Trophoblast cell (in vitro differentiated cells and primary cell): Measurements from ENCODE around the gene SKAP1.
A peak's percentile ranks its signal among the peaks of the same experiment; 100 is the strongest.
"Not testable (repeated sequence)": the region's sequence is repeated elsewhere in the genome, so short reads cannot be mapped to it uniquely, and the experiment has no call there.

Experiments
- DNase-seq, 2 donors: peaks; one replicate each; pipeline ENCODE4 v3.0.0-alpha.2; 2016
- H2AFZ ChIP-seq: 2 replicates; pipeline ENCODE4 v1.6.1; 2013; ENCODE audit warnings: low read length, moderate library complexity, mild to moderate bottlenecking; ENCODE audit not compliant: insufficient read depth, poor library complexity
- H2AK5ac ChIP-seq: 2 replicates; pipeline ENCODE4 v1.6.1; 2013; ENCODE audit warnings: mild to moderate bottlenecking, low read length
- H2BK120ac ChIP-seq: 2 replicates; pipeline ENCODE4 v1.6.1; 2013; ENCODE audit warnings: low read length, mild to moderate bottlenecking, moderate library complexity; ENCODE audit not compliant: insufficient read depth, poor library complexity
- H2BK12ac ChIP-seq: 2 replicates; pipeline ENCODE4 v1.6.1; 2013; ENCODE audit warnings: mild to moderate bottlenecking, low read length, moderate library complexity
- H2BK5ac ChIP-seq: 2 replicates; pipeline ENCODE4 v1.6.1; 2013; ENCODE audit warnings: low read length, low read depth, moderate library complexity, mild to moderate bottlenecking; ENCODE audit not compliant: poor library complexity
- H3K14ac ChIP-seq: 2 replicates; pipeline ENCODE4 v1.6.1; 2013; ENCODE audit warnings: mild to moderate bottlenecking, low read length
- H3K18ac ChIP-seq: 2 replicates; pipeline ENCODE4 v1.6.1; 2013; ENCODE audit warnings: mild to moderate bottlenecking, low read length
- H3K23ac ChIP-seq: 2 replicates; pipeline ENCODE4 v1.6.1; 2013; ENCODE audit warnings: low read length
- H3K27ac ChIP-seq: 2 replicates; pipeline ENCODE4 v1.5.1; 2013; ENCODE audit warnings: low read depth, mild to moderate bottlenecking, inconsistent platforms, low read length, moderate library complexity
- H3K27me3 ChIP-seq: 2 replicates; pipeline ENCODE4 v1.6.1; 2013; ENCODE audit warnings: inconsistent platforms, mild to moderate bottlenecking, low read length, moderate library complexity; ENCODE audit not compliant: insufficient read depth
- H3K36me3 ChIP-seq, 2 experiments: 1 replicate in 1 of 2; 2 replicates in 1 of 2; pipeline ENCODE4 v1.6.1; 2013; ENCODE audit warnings: low read length in 2 of 2, mild to moderate bottlenecking in 2 of 2, moderate library complexity in 1 of 2; ENCODE audit not compliant: insufficient read depth in 2 of 2, control insufficient read depth in 1 of 2
- H3K4ac ChIP-seq: 2 replicates; pipeline ENCODE4 v1.6.1; 2013; ENCODE audit warnings: low read depth, mild to moderate bottlenecking, low read length, moderate library complexity
- H3K4me1 ChIP-seq, 2 experiments: 1 replicate in 1 of 2; 2 replicates in 1 of 2; pipeline ENCODE4 v1.6.1; 2013; ENCODE audit warnings: low read length in 2 of 2, mild to moderate bottlenecking in 2 of 2, moderate library complexity in 1 of 2; ENCODE audit not compliant: insufficient read depth in 2 of 2, control insufficient read depth in 1 of 2
- H3K4me2 ChIP-seq: 2 replicates; pipeline ENCODE4 v1.6.1; 2013; ENCODE audit warnings: inconsistent platforms, mild to moderate bottlenecking, low read length, moderate library complexity
- H3K4me3 ChIP-seq: 2 replicates; pipeline ENCODE4 v1.5.1; 2013; ENCODE audit warnings: mild to moderate bottlenecking, low read depth, low read length, inconsistent platforms
- H3K79me1 ChIP-seq: one replicate; pipeline ENCODE4 v1.6.1; 2013; ENCODE audit warnings: low read length
- H3K79me2 ChIP-seq: 2 replicates; pipeline ENCODE4 v1.6.1; 2013; ENCODE audit warnings: low read length, mild to moderate bottlenecking; ENCODE audit not compliant: control insufficient read depth, insufficient read depth, poor library complexity
- H3K9ac ChIP-seq: 2 replicates; pipeline ENCODE4 v1.6.1; 2013; ENCODE audit warnings: mild to moderate bottlenecking, low read length
- H3K9me3 ChIP-seq: 2 replicates; pipeline ENCODE4 v1.6.1; 2013; ENCODE audit warnings: low read depth, mild to moderate bottlenecking, control low read depth, inconsistent platforms, low read length; ENCODE audit not compliant: insufficient read depth
- H4K12ac ChIP-seq: 2 replicates; pipeline ENCODE4 v1.6.1; 2013; ENCODE audit warnings: low read depth, mild to moderate bottlenecking, low read length, moderate library complexity
- H4K8ac ChIP-seq: 2 replicates; pipeline ENCODE4 v1.6.1; 2013; ENCODE audit warnings: low read depth, mild to moderate bottlenecking, low read length, moderate library complexity
- H4K91ac ChIP-seq: one replicate; pipeline ENCODE4 v1.6.1; 2013; ENCODE audit warnings: low read depth, mild to moderate bottlenecking, low read length, moderate library complexity
- WGBS: extraction: QIAGEN DNeasy Blood & Tissue Kit; methylation state at CpG from one replicate; pipeline ENCODE4 v1.1.7; 2013; ENCODE audit warnings: missing lambda C conversion rate; ENCODE audit not compliant: insufficient read length, insufficient coverage; ENCODE audit errors: extremely low coverage; 5-methylcytosine and 5-hydroxymethylcytosine counted together

The SKAP1 gene

GRCh38 chr17:48247038-48247437 is 183.0 kb downstream of the SKAP1 start:
- H3K18ac ChIP-seq: no peak overlapping the region
- no peak for DNase-seq
- no peak overlapping the region for H3K9ac ChIP-seq
- H3K27ac ChIP-seq: no peak overlapping the region
- no peak overlapping the region for H2AK5ac ChIP-seq
- H4K91ac ChIP-seq: no peak overlapping the region
- no peak overlapping the region for H2BK12ac ChIP-seq
- no peak overlapping the region for H3K4ac ChIP-seq
- no peak overlapping the region for H4K8ac ChIP-seq
- H3K79me2 ChIP-seq: no peaks in the 10 kb centered on the region
- no peaks in the 10 kb centered on the region for H3K9me3 ChIP-seq
- H3K4me3 ChIP-seq: no peak overlapping the region
- H3K27me3 ChIP-seq: no peaks in the 10 kb centered on the region
- WGBS: no CpG with 5 or more reads among the region's 1 CpG
- H3K4me1 ChIP-seq: peaks cover 3 to 4% of the 10 kb centered on the region in 2 experiments
- no peak overlapping the region for H3K14ac ChIP-seq
- H2AFZ ChIP-seq: no peak overlapping the region
- no peak overlapping the region for H4K12ac ChIP-seq
- no peak overlapping the region for H2BK120ac ChIP-seq
- H3K4me2 ChIP-seq: no peak overlapping the region
- H3K79me1 ChIP-seq: no peaks in the 10 kb centered on the region
- no peaks in the 10 kb centered on the region for H3K36me3 ChIP-seq
- no peak overlapping the region for H2BK5ac ChIP-seq
- no peak overlapping the region for H3K23ac ChIP-seq

DNA sequence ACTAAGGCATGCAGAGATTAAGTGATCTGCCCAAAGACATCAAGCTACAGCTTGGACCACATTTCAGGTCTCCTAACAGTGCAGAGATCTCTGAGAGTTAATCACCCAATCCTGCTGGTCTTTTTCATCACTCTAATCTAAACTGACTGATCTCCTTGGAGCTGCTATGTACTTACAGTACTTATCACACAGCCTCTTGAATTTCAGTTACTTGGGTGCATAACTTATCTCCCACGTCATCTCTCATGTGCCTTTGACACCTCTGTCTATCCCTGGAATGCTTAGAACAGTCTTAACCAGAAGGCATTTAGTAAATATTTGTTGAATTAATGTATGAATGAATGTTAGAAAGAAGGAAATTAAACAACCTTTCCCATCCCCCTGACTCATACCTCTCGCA is 183.4 kb downstream of the SKAP1 start:
- no peak overlapping the region for H3K9ac ChIP-seq
- no CpG with 5 or more reads among the region's 2 CpGs for WGBS
- H2AFZ ChIP-seq: no peak overlapping the region
- no peak overlapping the region for H3K14ac ChIP-seq
- no peak overlapping the region for H3K4me2 ChIP-seq
- H3K4me3 ChIP-seq: no peak overlapping the region
- H4K12ac ChIP-seq: no peak overlapping the region
- no peak overlapping the region for H2BK120ac ChIP-seq
- H3K4me1 ChIP-seq: peaks cover 3 to 4% of the 10 kb centered on the region in 2 experiments
- peak in 1 of 2 donors; percentile 27 for DNase-seq
- H3K36me3 ChIP-seq: no peaks in the 10 kb centered on the region
- no peaks in the 10 kb centered on the region for H3K9me3 ChIP-seq
- H4K8ac ChIP-seq: no peak overlapping the region
- no peaks in the 10 kb centered on the region for H3K79me1 ChIP-seq
- no peak overlapping the region for H3K23ac ChIP-seq
- no peak overlapping the region for H4K91ac ChIP-seq
- no peaks in the 10 kb centered on the region for H3K79me2 ChIP-seq
- no peak overlapping the region for H2BK12ac ChIP-seq
- no peak overlapping the region for H3K27ac ChIP-seq
- H2AK5ac ChIP-seq: no peak overlapping the region
- H3K27me3 ChIP-seq: no peaks in the 10 kb centered on the region
- H3K18ac ChIP-seq: no peak overlapping the region
- H3K4ac ChIP-seq: no peak overlapping the region
- H2BK5ac ChIP-seq: no peak overlapping the region

GRCh38 chr17:48245465-48246033 is 184.5 kb downstream of the SKAP1 start:
- not testable (repeated sequence) for H2AFZ ChIP-seq, H2BK120ac ChIP-seq, H3K4me3 ChIP-seq, H4K12ac ChIP-seq, H3K79me2 ChIP-seq, H3K27me3 ChIP-seq, H2BK12ac ChIP-seq, H3K9ac ChIP-seq, H3K4me2 ChIP-seq, H4K8ac ChIP-seq, H3K9me3 ChIP-seq, H2AK5ac ChIP-seq, H3K23ac ChIP-seq, H3K18ac ChIP-seq, H3K14ac ChIP-seq, H3K79me1 ChIP-seq, H3K4ac ChIP-seq, H4K91ac ChIP-seq, H2BK5ac ChIP-seq, DNase-seq, H3K36me3 ChIP-seq, H3K27ac ChIP-seq
- no CpG with 5 or more reads among the region's 5 CpGs for WGBS
- H3K4me1 ChIP-seq: peaks cover 3 to 10% of the 10 kb centered on the region in 2 experiments

DNA sequence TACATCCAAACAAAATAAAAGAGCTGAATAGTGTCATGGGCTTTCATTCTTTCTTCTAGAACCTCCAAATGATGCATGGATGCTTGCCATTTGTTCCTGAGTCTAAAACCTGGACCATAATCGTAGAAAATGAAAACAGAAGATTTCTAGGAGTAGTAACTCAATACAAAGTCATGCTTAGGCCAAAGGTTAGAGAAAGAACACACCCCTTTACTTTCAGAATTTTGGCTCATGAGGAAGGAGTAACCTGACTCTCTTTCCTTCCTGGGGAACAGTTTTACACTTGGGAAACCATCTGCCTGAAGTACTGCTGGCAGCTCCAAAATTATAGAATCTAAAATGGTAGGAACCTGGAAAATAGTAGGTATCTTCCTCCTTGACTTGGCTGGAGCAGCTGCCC is 185.2 kb downstream of the SKAP1 start:
- Histone ChIP-seq H3K18ac (no peak overlapping the region), H4K12ac (no peak overlapping the region), H3K27ac (no peak overlapping the region), H3K4me2 (no peak overlapping the region), H2BK5ac (no peak overlapping the region), H3K4me1 (peaks cover 3 to 12% of the 10 kb centered on the region in 2 experiments), H2AFZ (no peak overlapping the region), H3K4me3 (no peak overlapping the region), H3K79me2 (no peaks in the 10 kb centered on the region), H4K8ac (no peak overlapping the region), H2BK120ac (no peak overlapping the region), H3K23ac (no peak overlapping the region), H3K9me3 (no peaks in the 10 kb centered on the region), H3K27me3 (no peaks in the 10 kb centered on the region), H3K4ac (no peak overlapping the region), H3K36me3 (no peaks in the 10 kb centered on the region), H3K9ac (no peak overlapping the region), H4K91ac (no peak overlapping the region), H2BK12ac (no peak overlapping the region), H2AK5ac (no peak overlapping the region), H3K79me1 (no peaks in the 10 kb centered on the region), H3K14ac (no peak overlapping the region)
- DNase-seq: no peak
- no CpG with 5 or more reads among the region's 1 CpG for WGBS
